Kidney (tissue), 14 donors: ENCODE measurements around the gene RAB36. TPM values are rescaled to one million over a fixed set of nuclear protein-coding genes. Genes with fewer than 3 reads are reported as not detected.
A peak's percentile ranks its signal among the peaks of the same experiment; 100 is the strongest.

Experiments
- DNase-seq, 5 donors: peaks; one replicate each; pipeline ENCODE4 v3.0.0-alpha.2; 2013 to 2020
- FAIRE-seq: peaks from 2 replicates; lab custom pipeline; 2012; peaks lifted over from hg19 to GRCh38; lab: Jason Lieb, UNC
- H3K27ac ChIP-seq, 2 donors: one replicate each; pipeline ENCODE4 v1.7.0; 2013; ENCODE audit warnings: low read depth in 2 of 2, low read length in 2 of 2, inconsistent platforms in 1 of 2
- H3K27me3 ChIP-seq: one replicate; pipeline ENCODE4 v1.7.1; 2013; ENCODE audit warnings: low read length, inconsistent platforms; ENCODE audit not compliant: control insufficient read depth, insufficient read depth
- H3K36me3 ChIP-seq, 3 donors: one replicate each; pipeline versions ENCODE4 v1.7.0 to v1.7.1; 2013; ENCODE audit warnings: low read length in 3 of 3, control low read depth in 1 of 3, inconsistent platforms in 1 of 3; ENCODE audit not compliant: insufficient read depth in 3 of 3, control insufficient read depth in 2 of 3
- H3K4me1 ChIP-seq, 3 donors: one replicate each; pipeline versions ENCODE4 v1.7.0 to v1.7.1; 2013; ENCODE audit warnings: low read length in 3 of 3, inconsistent platforms in 1 of 3, low read depth in 1 of 3; ENCODE audit not compliant: control insufficient read depth in 2 of 3, insufficient read depth in 2 of 3
- H3K4me3 ChIP-seq, 3 donors: one replicate each; pipeline versions ENCODE4 v1.7.0 to v1.8.1; 2013; ENCODE audit warnings: low read length in 3 of 3, control low read depth in 1 of 3, inconsistent platforms in 1 of 3
- H3K9ac ChIP-seq, 3 donors: one replicate each; pipeline versions ENCODE4 v1.7.0 to v1.7.1; 2013; ENCODE audit warnings: low read length in 3 of 3, control low read depth in 1 of 3, inconsistent platforms in 1 of 3
- H3K9me3 ChIP-seq, 3 donors: one replicate each; pipeline versions ENCODE4 v1.7.0 to v1.7.1; 2013; ENCODE audit warnings: low read length in 3 of 3, control low read depth in 1 of 3, inconsistent platforms in 1 of 3; ENCODE audit not compliant: control insufficient read depth in 2 of 3, insufficient read depth in 1 of 3
- CTCF ChIP-seq: IDR thresholded peaks from 3 replicates; pipeline ENCODE4 v1.5.1; 2012; ENCODE audit warnings: mild to moderate bottlenecking, moderate library complexity, borderline replicate concordance; ENCODE audit not compliant: insufficient read depth; ENCODE audit errors: extremely low read depth
- intact Hi-C: fragments of 100-400 bp; cut with DNase I; formaldehyde crosslinking; loops from one replicate; pipeline ENCODE4 v1.11.1; 2022
- polyA plus RNA-seq: library from polyadenylated mRNA; stranded (reverse); fragments of 350-450 nt; fragmentation: Illumina TruSeq; extraction: RNeasy Lipid Tissue Mini Kit (QIAGEN cat#74804); gene quantifications from one replicate; pipeline ENCODE4 v1.2.3, GENCODE V29; 2014; ENCODE audit warnings: low read depth, low replicate concordance; ENCODE audit not compliant: insufficient read depth
- total RNA-seq: library from RNA; stranded (reverse); fragmentation: NEBNext Ultra II Directional; extraction: Animal tissue kit (Norgen Biotek cat#: 25700); gene quantifications from one replicate; pipeline ENCODE4 v1.2.1, GENCODE V29; 2021
- donor health status: control.
- donor health status: control.
- donor health status: control.
- donor health status: control.
- donor health status: control.
- donor health status: DM: yes; HTN: yes; CAD: no.
- donor health status: Normal renal cell carcinoma (clear cell type).

RAB36 gene
- total and polyA plus RNA-seq, 2 donors from 2014 or later, result 9.7 to 30.5 TPM

- FAIRE-seq, result no peak
- intact Hi-C loops, result no loop called here
- no peaks in the 10 kb centered on the region for H3K27me3 ChIP-seq
- peak overlapping the region in 1 of 2 donors; percentile 32 for H3K27ac ChIP-seq
- no peaks in the 10 kb centered on the region for H3K9me3 ChIP-seq
- no peak overlapping the region for H3K4me3 ChIP-seq
- peak overlapping the region in 1 of 3 donors; percentile 55 for H3K9ac ChIP-seq
- peaks cover 0 to 43% (median 28%) of the 10 kb centered on the region in 3 donors for H3K4me1 ChIP-seq
- DNase-seq, result no peak
- no peak for TF ChIP-seq CTCF
- H3K36me3 ChIP-seq, result peaks cover 0 to 7% (median 3%) of the 10 kb centered on the region in 3 donors
These were observed 45.2 kb downstream of the RAB36 start for GRCh38 chr22:23190526-23190925.

- no peaks in the 10 kb centered on the region for H3K27me3 ChIP-seq
- no peak overlapping the region for H3K4me3 ChIP-seq
- FAIRE-seq (no peak), DNase-seq (peak in 3 of 5 donors; percentile 32 to 82 (median 68))
- intact Hi-C loops, result no loop called here
- peaks cover 0 to 3% (median 2%) of the 10 kb centered on the region in 3 donors for H3K36me3 ChIP-seq
- H3K4me1 ChIP-seq, result peaks cover 0 to 36% (median 27%) of the 10 kb centered on the region in 3 donors
- TF ChIP-seq CTCF, result no peak
- peak overlapping the region; percentile 74 to 93 for H3K27ac ChIP-seq
- H3K9me3 ChIP-seq, result no peaks in the 10 kb centered on the region
- H3K9ac ChIP-seq, result peak overlapping the region in 1 of 3 donors; percentile 42
These were observed 46.9 kb downstream of the RAB36 start for GRCh38 chr22:23192133-23192532.

- intact Hi-C loops, result no loop called here
- H3K36me3 ChIP-seq, result peaks cover 0 to 3% (median 2%) of the 10 kb centered on the region in 3 donors
- H3K27me3 ChIP-seq, result no peaks in the 10 kb centered on the region
- no peak for TF ChIP-seq CTCF
- H3K9me3 ChIP-seq, result no peaks in the 10 kb centered on the region
- DNase-seq (peak in 1 of 5 donors; percentile 35), FAIRE-seq (no peak)
- H3K4me1 ChIP-seq, result peaks cover 0 to 35% (median 29%) of the 10 kb centered on the region in 3 donors
- peak overlapping the region; percentile 74 to 85 for H3K27ac ChIP-seq
- H3K4me3 ChIP-seq, result no peak overlapping the region
- H3K9ac ChIP-seq, result peak overlapping the region in 2 of 3 donors; percentile 6 to 19
These were observed 47.3 kb downstream of the RAB36 start for GRCh38 chr22:23192558-23192957.
